ENCODE measurements around the gene SLC25A6.
"Not testable (repeated sequence)": the region's sequence is repeated elsewhere in the genome, so short reads cannot be mapped to it uniquely, and the experiment has no call there.

SLC25A6 gene

GRCh38 chrX:1380672-1381233 is 11.2 kb downstream of the SLC25A6 start:
- H3K27ac ChIP-seq (ENCODE audit: insufficient read depth, low read length, poor library complexity, severe bottlenecking) = no peak overlapping the region
- H3K4me1 ChIP-seq (ENCODE audit: control insufficient read depth, insufficient read depth, low read length, poor library complexity, severe bottlenecking) = no peaks in the 10 kb centered on the region
- H3K27me3 ChIP-seq (replicated peaks; ENCODE audit: control insufficient read depth, insufficient read depth, low read length, poor library complexity, severe bottlenecking) = no peaks in the 10 kb centered on the region
- peaks cover 13% of the 10 kb centered on the region for H3K36me3 ChIP-seq (ENCODE audit: control insufficient read depth, insufficient read depth, low read length)
- no peaks in the 10 kb centered on the region for H3K9me3 ChIP-seq (ENCODE audit: control insufficient read depth, low read length)
- DNase-seq = no peak
- no peak overlapping the region for H3K4me3 ChIP-seq (ENCODE audit: insufficient read depth, low read depth, low read length, poor library complexity, severe bottlenecking)

DNA sequence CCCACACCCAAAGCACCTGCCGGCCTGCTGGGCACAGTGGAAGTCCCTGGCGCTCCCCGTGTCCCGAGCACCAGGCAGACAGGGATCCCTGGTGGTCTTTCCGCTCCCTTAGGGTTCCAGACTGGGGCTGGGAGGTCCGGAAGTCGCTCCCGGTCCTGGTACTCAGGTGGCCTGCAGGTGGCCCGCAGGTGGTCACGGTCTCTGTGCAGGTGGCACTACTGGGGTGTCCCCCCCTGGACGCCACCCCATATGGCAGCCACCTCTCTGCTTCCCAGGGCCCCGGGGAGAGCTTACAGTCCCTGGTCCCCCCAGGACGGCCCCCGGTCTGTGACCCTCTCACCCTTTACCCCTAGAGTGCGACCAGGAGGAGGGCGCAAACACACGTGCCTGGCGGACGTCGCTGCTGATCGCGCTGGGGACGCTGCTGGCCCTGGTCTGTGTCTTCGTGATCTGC is 13.6 kb downstream of the SLC25A6 start:
- H3K36me3 ChIP-seq (ENCODE audit: control insufficient read depth, insufficient read depth, low read length) = no peaks in the 10 kb centered on the region
- DNase-seq = no peak

DNA sequence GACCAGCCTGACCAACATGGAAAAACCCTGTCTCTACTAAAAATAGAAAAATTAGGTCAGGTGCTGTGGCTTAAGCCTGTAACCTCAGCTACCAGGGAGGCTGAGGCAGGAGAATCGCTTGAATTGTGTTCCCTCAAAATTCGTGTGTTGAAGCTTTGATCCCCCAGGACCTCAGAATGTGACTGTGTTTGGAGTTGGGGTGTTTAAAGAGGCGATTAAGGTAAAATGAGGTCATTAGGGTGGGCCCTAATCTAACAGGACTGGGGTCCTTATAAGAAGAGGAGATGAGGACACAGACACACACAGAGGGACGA is 23.6 kb downstream of the SLC25A6 start:
- H3K4me3 ChIP-seq (ENCODE audit: insufficient read depth, low read depth, low read length, poor library complexity, severe bottlenecking) = no peak overlapping the region
- no peaks in the 10 kb centered on the region for H3K36me3 ChIP-seq (ENCODE audit: control insufficient read depth, insufficient read depth, low read length)
- no peaks in the 10 kb centered on the region for H3K9me3 ChIP-seq (ENCODE audit: control insufficient read depth, low read length)
- H3K27ac ChIP-seq (ENCODE audit: insufficient read depth, low read length, poor library complexity, severe bottlenecking) = no peak overlapping the region
- H3K27me3 ChIP-seq (replicated peaks; ENCODE audit: control insufficient read depth, insufficient read depth, low read length, poor library complexity, severe bottlenecking) = no peaks in the 10 kb centered on the region
- no peaks in the 10 kb centered on the region for H3K4me1 ChIP-seq (ENCODE audit: control insufficient read depth, insufficient read depth, low read length, poor library complexity, severe bottlenecking)
- no peak for DNase-seq

More for the DNA sequence above, 13.6 kb downstream of the SLC25A6 start:
- no peaks in the 10 kb centered on the region for H3K4me1 ChIP-seq (ENCODE audit: control insufficient read depth, insufficient read depth, low read length, poor library complexity, severe bottlenecking)
- H3K4me3 ChIP-seq (ENCODE audit: insufficient read depth, low read depth, low read length, poor library complexity, severe bottlenecking) = no peak overlapping the region
- no peaks in the 10 kb centered on the region for H3K27me3 ChIP-seq (replicated peaks; ENCODE audit: control insufficient read depth, insufficient read depth, low read length, poor library complexity, severe bottlenecking)
- no peak overlapping the region for H3K27ac ChIP-seq (ENCODE audit: insufficient read depth, low read length, poor library complexity, severe bottlenecking)
- H3K9me3 ChIP-seq (ENCODE audit: control insufficient read depth, low read length) = no peaks in the 10 kb centered on the region

GRCh38 chrX:1366363-1366762 is 25.6 kb downstream of the SLC25A6 start:
- H3K36me3 ChIP-seq (ENCODE audit: control insufficient read depth, insufficient read depth, low read length); H3K4me3 ChIP-seq (ENCODE audit: insufficient read depth, low read depth, low read length, poor library complexity, severe bottlenecking); H3K9me3 ChIP-seq (ENCODE audit: control insufficient read depth, low read length); H3K27me3 ChIP-seq (replicated peaks; ENCODE audit: control insufficient read depth, insufficient read depth, low read length, poor library complexity, severe bottlenecking); H3K4me1 ChIP-seq (ENCODE audit: control insufficient read depth, insufficient read depth, low read length, poor library complexity, severe bottlenecking); DNase-seq; H3K27ac ChIP-seq (ENCODE audit: insufficient read depth, low read length, poor library complexity, severe bottlenecking): not testable (repeated sequence)

DNA sequence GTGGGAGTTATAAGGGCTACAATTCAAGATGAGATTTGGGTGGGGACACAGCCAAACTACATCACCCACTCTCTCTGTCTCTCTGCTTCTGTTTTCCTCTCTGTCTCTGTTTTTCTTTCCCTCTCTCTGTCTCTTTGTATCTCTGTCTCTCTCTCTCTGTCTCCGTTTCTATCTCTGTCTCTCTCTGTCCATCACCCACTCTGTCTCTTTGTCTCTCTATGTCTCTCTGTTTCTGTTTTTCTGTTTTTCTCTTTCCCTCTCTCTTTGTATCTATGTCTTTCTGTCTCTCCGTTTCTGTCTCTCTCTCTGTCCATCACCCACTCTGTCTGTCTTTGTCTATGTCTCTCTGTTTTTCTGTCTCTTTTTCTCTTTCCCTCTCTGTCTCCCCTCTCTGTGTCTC is 30.0 kb downstream of the SLC25A6 start:
- Histone ChIP-seq H3K27ac (ENCODE audit: insufficient read depth, low read length, poor library complexity, severe bottlenecking) (no peak overlapping the region), H3K4me3 (ENCODE audit: insufficient read depth, low read depth, low read length, poor library complexity, severe bottlenecking) (no peak overlapping the region)
- DNase-seq = no peak

GRCh38 chrX:1361275-1361674 is 30.6 kb downstream of the SLC25A6 start:
- H3K36me3 ChIP-seq (ENCODE audit: control insufficient read depth, insufficient read depth, low read length) = peaks cover 3% of the 10 kb centered on the region
- peaks cover 3% of the 10 kb centered on the region for H3K9me3 ChIP-seq (ENCODE audit: control insufficient read depth, low read length)
- H3K4me3 ChIP-seq (ENCODE audit: insufficient read depth, low read depth, low read length, poor library complexity, severe bottlenecking) = no peak overlapping the region
- H3K27me3 ChIP-seq (replicated peaks; ENCODE audit: control insufficient read depth, insufficient read depth, low read length, poor library complexity, severe bottlenecking) = no peaks in the 10 kb centered on the region
- no peaks in the 10 kb centered on the region for H3K4me1 ChIP-seq (ENCODE audit: control insufficient read depth, insufficient read depth, low read length, poor library complexity, severe bottlenecking)
- no peak for DNase-seq
- no peak overlapping the region for H3K27ac ChIP-seq (ENCODE audit: insufficient read depth, low read length, poor library complexity, severe bottlenecking)

More for the DNA sequence above, 30.0 kb downstream of the SLC25A6 start:
- H3K9me3 ChIP-seq (ENCODE audit: control insufficient read depth, low read length) = peaks cover 3% of the 10 kb centered on the region
- no peaks in the 10 kb centered on the region for H3K27me3 ChIP-seq (replicated peaks; ENCODE audit: control insufficient read depth, insufficient read depth, low read length, poor library complexity, severe bottlenecking)
- H3K4me1 ChIP-seq (ENCODE audit: control insufficient read depth, insufficient read depth, low read length, poor library complexity, severe bottlenecking) = no peaks in the 10 kb centered on the region
- H3K36me3 ChIP-seq (ENCODE audit: control insufficient read depth, insufficient read depth, low read length) = peaks cover 3% of the 10 kb centered on the region

DNA sequence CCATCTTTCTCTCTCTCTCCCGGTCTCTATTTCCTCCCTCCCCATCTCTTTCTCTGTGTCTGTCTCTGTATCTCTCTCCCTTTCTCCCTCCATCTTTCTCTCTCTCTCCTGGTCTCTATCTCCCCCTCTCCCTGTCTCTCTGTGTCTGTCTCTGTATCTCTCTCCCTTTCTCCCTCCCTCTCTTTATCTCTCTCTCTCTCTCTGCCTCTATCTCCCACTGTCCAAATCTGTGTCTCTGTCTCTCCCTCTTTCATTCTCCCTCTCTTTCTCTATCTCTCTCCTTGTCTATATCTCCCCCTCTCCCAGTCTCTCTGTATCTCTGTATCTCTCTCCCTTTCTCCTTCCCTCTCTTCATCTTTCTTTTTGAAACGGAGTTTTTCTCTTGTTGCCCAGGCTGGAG is 31.7 kb downstream of the SLC25A6 start:
- no peak for DNase-seq

DNA sequence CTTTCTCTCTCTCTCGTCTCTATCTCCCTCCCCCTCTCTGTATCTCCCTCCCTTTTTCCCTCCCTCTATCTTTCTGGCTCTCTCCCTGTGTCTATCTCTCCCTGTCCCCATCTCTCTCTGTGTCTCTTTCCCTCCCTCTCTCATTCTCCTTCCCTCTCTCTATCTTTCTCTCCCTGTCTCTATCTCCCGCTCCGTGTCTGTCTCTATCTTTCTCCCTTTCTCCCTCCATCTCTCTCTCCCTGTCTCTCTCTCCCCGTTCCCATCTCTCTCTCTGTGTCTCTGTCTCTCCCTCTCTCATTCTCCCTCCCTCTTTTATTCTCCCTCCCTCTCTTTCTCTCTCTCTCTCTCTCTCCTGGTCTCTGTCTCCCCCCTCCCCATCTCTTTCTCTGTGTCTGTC is 32.4 kb downstream of the SLC25A6 start:
- peaks cover 3% of the 10 kb centered on the region for H3K9me3 ChIP-seq (ENCODE audit: control insufficient read depth, low read length)
- no peak overlapping the region for H3K27ac ChIP-seq (ENCODE audit: insufficient read depth, low read length, poor library complexity, severe bottlenecking)
- no peaks in the 10 kb centered on the region for H3K27me3 ChIP-seq (replicated peaks; ENCODE audit: control insufficient read depth, insufficient read depth, low read length, poor library complexity, severe bottlenecking)
- no peaks in the 10 kb centered on the region for H3K4me1 ChIP-seq (ENCODE audit: control insufficient read depth, insufficient read depth, low read length, poor library complexity, severe bottlenecking)
- DNase-seq = no peak
- H3K36me3 ChIP-seq (ENCODE audit: control insufficient read depth, insufficient read depth, low read length) = peaks cover 3% of the 10 kb centered on the region
- no peak overlapping the region for H3K4me3 ChIP-seq (ENCODE audit: insufficient read depth, low read depth, low read length, poor library complexity, severe bottlenecking)

More for the DNA sequence above, 31.7 kb downstream of the SLC25A6 start:
- H3K27ac ChIP-seq (ENCODE audit: insufficient read depth, low read length, poor library complexity, severe bottlenecking) = no peak overlapping the region
- H3K9me3 ChIP-seq (ENCODE audit: control insufficient read depth, low read length) = peaks cover 3% of the 10 kb centered on the region
- no peaks in the 10 kb centered on the region for H3K4me1 ChIP-seq (ENCODE audit: control insufficient read depth, insufficient read depth, low read length, poor library complexity, severe bottlenecking)
- H3K36me3 ChIP-seq (ENCODE audit: control insufficient read depth, insufficient read depth, low read length) = peaks cover 3% of the 10 kb centered on the region
- H3K27me3 ChIP-seq (replicated peaks; ENCODE audit: control insufficient read depth, insufficient read depth, low read length, poor library complexity, severe bottlenecking) = no peaks in the 10 kb centered on the region
- H3K4me3 ChIP-seq (ENCODE audit: insufficient read depth, low read depth, low read length, poor library complexity, severe bottlenecking) = no peak overlapping the region

DNA sequence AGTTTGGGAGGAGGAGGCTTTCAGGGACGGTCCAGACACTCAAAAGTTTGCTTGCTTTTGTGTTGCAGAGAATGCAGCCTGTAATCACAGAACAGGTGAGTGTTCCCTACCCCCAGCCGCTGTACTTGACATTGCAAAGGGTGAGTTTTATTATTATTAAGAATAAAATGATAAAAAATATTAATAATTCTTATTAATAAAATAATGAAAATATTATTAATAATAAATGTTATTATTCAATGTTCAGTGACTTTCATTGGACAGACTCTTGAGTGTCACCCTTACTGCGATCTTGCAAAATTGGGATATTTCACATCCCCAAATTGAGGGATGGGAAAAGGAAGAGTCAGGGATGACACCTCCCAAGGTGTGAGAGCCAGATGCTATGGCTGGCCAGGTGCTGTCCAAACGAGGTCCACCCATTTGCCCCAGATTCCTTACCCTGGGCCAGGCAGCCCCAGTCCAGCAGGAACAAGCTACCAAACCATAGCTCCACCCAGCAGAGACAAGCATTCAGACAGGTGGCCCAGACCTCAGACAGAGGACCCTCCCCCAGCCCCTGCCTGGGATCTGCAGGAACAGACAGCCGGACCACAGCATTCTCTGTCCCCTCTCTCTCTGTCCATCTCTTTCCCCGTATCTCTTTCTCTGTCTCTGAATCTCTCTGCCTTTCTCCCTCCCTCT is 33.0 kb downstream of the SLC25A6 start:
- H3K27me3 ChIP-seq (replicated peaks; ENCODE audit: control insufficient read depth, insufficient read depth, low read length, poor library complexity, severe bottlenecking) = no peaks in the 10 kb centered on the region
- peaks cover 3% of the 10 kb centered on the region for H3K9me3 ChIP-seq (ENCODE audit: control insufficient read depth, low read length)
- peaks cover 3% of the 10 kb centered on the region for H3K36me3 ChIP-seq (ENCODE audit: control insufficient read depth, insufficient read depth, low read length)
- DNase-seq = no peak
- no peaks in the 10 kb centered on the region for H3K4me1 ChIP-seq (ENCODE audit: control insufficient read depth, insufficient read depth, low read length, poor library complexity, severe bottlenecking)
- no peak overlapping the region for H3K27ac ChIP-seq (ENCODE audit: insufficient read depth, low read length, poor library complexity, severe bottlenecking)
- H3K4me3 ChIP-seq (ENCODE audit: insufficient read depth, low read depth, low read length, poor library complexity, severe bottlenecking) = no peak overlapping the region

DNA sequence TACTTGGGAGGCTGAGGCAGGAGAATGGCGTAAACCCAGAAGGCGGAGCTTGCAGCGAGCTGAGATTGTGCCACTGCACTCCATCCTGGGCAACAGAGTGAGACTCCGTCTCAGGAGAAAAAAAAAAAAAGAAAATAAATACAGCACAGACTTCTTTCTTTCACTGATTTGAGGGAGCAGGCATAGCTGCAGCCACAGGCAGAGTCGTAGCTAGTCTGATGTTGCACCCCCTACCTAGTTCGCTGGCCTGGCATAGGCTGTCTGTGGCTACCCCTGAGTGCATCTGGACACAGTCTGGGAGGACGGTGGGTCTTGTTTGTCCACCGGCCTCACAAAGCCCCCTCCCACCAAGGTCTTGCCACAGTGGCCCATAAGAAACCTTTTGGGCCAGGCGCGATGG is 33.9 kb downstream of the SLC25A6 start:
- H3K4me1 ChIP-seq (ENCODE audit: control insufficient read depth, insufficient read depth, low read length, poor library complexity, severe bottlenecking) = no peaks in the 10 kb centered on the region
- no peak overlapping the region for H3K4me3 ChIP-seq (ENCODE audit: insufficient read depth, low read depth, low read length, poor library complexity, severe bottlenecking)
- peaks cover 3% of the 10 kb centered on the region for H3K36me3 ChIP-seq (ENCODE audit: control insufficient read depth, insufficient read depth, low read length)
- no peaks in the 10 kb centered on the region for H3K27me3 ChIP-seq (replicated peaks; ENCODE audit: control insufficient read depth, insufficient read depth, low read length, poor library complexity, severe bottlenecking)
- peaks cover 3% of the 10 kb centered on the region for H3K9me3 ChIP-seq (ENCODE audit: control insufficient read depth, low read length)
- no peak for DNase-seq
- no peak overlapping the region for H3K27ac ChIP-seq (ENCODE audit: insufficient read depth, low read length, poor library complexity, severe bottlenecking)

Measured in effector memory CD4-positive, alpha-beta T cell (primary cell).